Left lung (tissue), 10 donors: ENCODE data around the gene SYCP3. TPM values are rescaled to one million over a fixed set of nuclear protein-coding genes. Genes with fewer than 3 reads are reported as not detected.
"Not testable (repeated sequence)": the region's sequence is repeated elsewhere in the genome, so short reads cannot be mapped to it uniquely, and the experiment has no call there.

Experiments used
- ATAC-seq: fragments of 200-7000 bp; cut with Tn5 transposase; one replicate; pipeline ENCODE4 v1.9.1; 2020; ENCODE audit warnings: moderate library complexity
- DNase-seq, 4 donors: peaks; one replicate each; pipeline ENCODE4 v3.0.0-alpha.2; 2013 to 2020
- H3K27ac ChIP-seq, 2 donors: fragments of 200-600 bp; sonication (generic) in 1 of 2; one replicate each; pipeline versions ENCODE4 v1.5.0 to v1.8.0; 2020 to 2021
- H3K27me3 ChIP-seq, 2 donors: fragments of 200-600 bp; sonication (generic) in 1 of 2; one replicate each; pipeline versions ENCODE4 v1.5.0 to v1.8.0; 2020 to 2021
- H3K36me3 ChIP-seq, 2 donors: fragments of 200-600 bp; sonication (generic) in 1 of 2; one replicate each; pipeline versions ENCODE4 v1.5.0 to v1.8.0; 2020 to 2021
- H3K4me1 ChIP-seq, 2 donors: fragments of 200-600 bp; one replicate each; pipeline ENCODE4 v1.8.0; 2021
- H3K4me3 ChIP-seq, 2 donors: fragments of 200-600 bp; sonication (generic) in 1 of 2; one replicate each; pipeline versions ENCODE4 v1.5.0 to v1.8.0; 2020 to 2021; ENCODE audit warnings: mild to moderate bottlenecking in 1 of 2
- H3K9me3 ChIP-seq, 2 donors: fragments of 200-600 bp; sonication (generic) in 1 of 2; one replicate each; pipeline versions ENCODE4 v1.5.0 to v1.8.0; 2020 to 2021
- CTCF ChIP-seq, 2 donors: fragments of 200-600 bp; sonication (generic) in 1 of 2; IDR thresholded peaks; one replicate each; pipeline versions ENCODE4 v1.5.0 to v1.8.0; 2021; ENCODE audit warnings: antibody characterized with exemption in 2 of 2
- intact Hi-C, 2 donors: fragments of 100-400 bp; cut with DNase I; formaldehyde crosslinking; loops; one replicate each; pipeline versions ENCODE4 v1.11.2 to v1.14.2; 2022
- polyA plus RNA-seq, 6 donors: library from polyadenylated mRNA; unstranded; fragments of 120-200 nt; gene quantifications; one replicate each; pipeline ENCODE4 v1.2.1, GENCODE V29; 2013; ENCODE audit not compliant: insufficient read length in 6 of 6
- total RNA-seq, 2 donors: library from RNA; stranded (reverse); fragmentation: NEBNext Ultra II Directional; extraction: Animal tissue kit (Norgen Biotek cat#: 25700); gene quantifications; one replicate each; pipeline ENCODE4 v1.2.1, GENCODE V29; 2021
- donor health status: DM: no; HTN: yes; CAD: no.
- donor health status: DM: no; HTN: no; CAD: no.

SYCP3 gene
- total and polyA plus RNA-seq, 8 donors, result 0.23 to 2.5 (median 1.2) TPM

- DNase-seq, result no peak
- Histone ChIP-seq H3K27ac (no peak overlapping the region), H3K36me3 (no peaks in the 10 kb centered on the region), H3K4me1 (no peaks in the 10 kb centered on the region), H3K9me3 (no peaks in the 10 kb centered on the region), H3K27me3 (no peaks in the 10 kb centered on the region), H3K4me3 (no peak overlapping the region)
- no peak for TF ChIP-seq CTCF (IDR thresholded peaks at IDR 0.05)
- ATAC-seq, result no peak
- intact Hi-C loops, result no loop called here
These were observed 53.1 kb downstream of the SYCP3 start for GRCh38 chr12:101686176-101686575.

- no peak for DNase-seq
These were observed 54.2 kb downstream of the SYCP3 start for GRCh38 chr12:101685092-101685491.

GRCh38 chr12:101681627-101682026 lies 57.6 kb downstream of the SYCP3 start:
- DNase-seq, H3K36me3 ChIP-seq, H3K4me3 ChIP-seq, H3K4me1 ChIP-seq, H3K9me3 ChIP-seq, H3K27me3 ChIP-seq, ATAC-seq, intact Hi-C loops, H3K27ac ChIP-seq: not testable (repeated sequence)

More at GRCh38 chr12:101685092-101685491, 54.2 kb downstream of the SYCP3 start:
- Histone ChIP-seq H3K9me3 (no peaks in the 10 kb centered on the region), H3K4me1 (no peaks in the 10 kb centered on the region), H3K36me3 (no peaks in the 10 kb centered on the region), H3K4me3 (no peak overlapping the region), H3K27me3 (no peaks in the 10 kb centered on the region), H3K27ac (no peak overlapping the region)
- no peak for TF ChIP-seq CTCF (IDR thresholded peaks at IDR 0.05)
- intact Hi-C loops, result no loop called here
- ATAC-seq, result no peak

- no peak for TF ChIP-seq CTCF (IDR thresholded peaks at IDR 0.05)
- no peak overlapping the region for H3K27ac ChIP-seq
These were observed 58.6 kb downstream of the SYCP3 start for GRCh38 chr12:101680647-101681046.

GRCh38 chr12:101680240-101680639 lies 59.0 kb downstream of the SYCP3 start:
- Histone ChIP-seq H3K4me3 (no peak overlapping the region), H3K27me3 (no peaks in the 10 kb centered on the region), H3K9me3 (no peaks in the 10 kb centered on the region), H3K27ac (no peak overlapping the region), H3K36me3 (no peaks in the 10 kb centered on the region), H3K4me1 (no peaks in the 10 kb centered on the region)
- no peak for DNase-seq
- ATAC-seq, result no peak
- intact Hi-C loops, result no loop called here
- no peak for TF ChIP-seq CTCF (IDR thresholded peaks at IDR 0.05)

More at GRCh38 chr12:101680647-101681046, 58.6 kb downstream of the SYCP3 start:
- DNase-seq (no peak), ATAC-seq (no peak)
- intact Hi-C loops, result no loop called here
- H3K9me3 ChIP-seq, result no peaks in the 10 kb centered on the region
- no peaks in the 10 kb centered on the region for H3K36me3 ChIP-seq
- H3K4me1 ChIP-seq, result no peaks in the 10 kb centered on the region
- H3K4me3 ChIP-seq, result no peak overlapping the region
- H3K27me3 ChIP-seq, result no peaks in the 10 kb centered on the region

Other genes starting within 250 kb of the SYCP3 start
- gene MYBPC1, start 144.5 kb downstream of the SYCP3 start, total RNA-seq, result under 1 TPM; 0.06 to 0.24 TPM
- under 1 TPM in 3 of 6 donors, not detected in 3; 0.10 to 0.20 (median 0.17) TPM for gene MYBPC1, start 144.5 kb downstream of the SYCP3 start, polyA plus RNA-seq
- 10 to 100 TPM; 46.6 to 69.0 TPM for gene CHPT1, start 41.8 kb downstream of the SYCP3 start, total RNA-seq
- gene CHPT1, start 41.8 kb downstream of the SYCP3 start, polyA plus RNA-seq, result 10 to 100 TPM; 26.8 to 31.5 (median 29.0) TPM
- 10 to 100 TPM; 64.8 to 68.9 TPM for gene GNPTAB, start 91.5 kb upstream of the SYCP3 start, total RNA-seq
- 10 to 100 TPM; 42.7 to 52.3 (median 50.8) TPM for gene GNPTAB, start 91.5 kb upstream of the SYCP3 start, polyA plus RNA-seq
- gene DRAM1, start 138.1 kb upstream of the SYCP3 start, total RNA-seq, result 100 to 1,000 TPM; 115 to 167 TPM
- gene DRAM1, start 138.1 kb upstream of the SYCP3 start, polyA plus RNA-seq, result 10 to 100 TPM; 19.6 to 29.2 (median 24.4) TPM